ENCODE results near the gene PPARD. TPM values are rescaled to one million over a fixed set of nuclear protein-coding genes. Genes with fewer than 3 reads are reported as not detected.
A peak's percentile ranks its signal among the peaks of the same experiment; 100 is the strongest.

The PPARD gene
- total RNA-seq, 2 donors from 2014 or later, result 15.8 to 38.4 TPM

DNA sequence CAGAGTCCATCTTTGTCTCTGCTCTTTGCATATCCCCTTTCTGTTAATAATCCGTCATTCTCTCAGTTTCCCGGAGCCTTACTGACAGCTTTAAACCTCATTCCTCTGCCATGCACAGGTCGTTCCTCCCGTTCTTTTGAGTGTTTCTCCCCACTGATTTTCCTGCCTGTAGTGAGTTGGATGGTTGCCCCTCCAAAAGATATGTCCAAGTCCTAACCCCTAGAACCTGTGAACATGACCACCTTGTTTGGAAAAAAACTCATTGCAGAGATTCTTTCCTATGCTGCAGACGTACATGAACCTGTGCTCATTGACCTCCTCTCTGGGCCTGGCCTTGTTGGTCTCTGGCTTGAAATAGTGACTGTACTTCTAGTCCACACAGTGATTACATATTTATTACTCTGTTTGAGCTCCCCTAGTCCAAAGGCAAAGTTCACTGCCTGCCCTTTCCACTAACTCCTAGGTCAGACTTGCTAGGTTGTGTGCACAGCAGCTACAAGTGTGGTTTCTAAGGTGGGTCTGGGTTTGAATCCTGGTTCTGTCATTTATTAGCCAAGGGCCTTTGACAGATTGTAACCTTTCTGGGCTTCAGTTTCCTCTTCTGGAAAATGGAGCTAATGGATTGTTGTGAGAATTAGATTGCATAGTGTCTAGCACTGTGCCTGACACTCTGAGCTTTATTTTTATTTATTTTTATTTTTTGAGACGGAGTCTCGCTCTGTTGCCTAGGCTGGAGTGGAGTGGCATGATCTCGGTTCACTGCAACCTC, 29.3 kb downstream of the PPARD start:
- no peak for DNase-seq (ENCODE audit: low spot score)
- no peaks in the 10 kb centered on the region for H3K9me3 ChIP-seq
- H3K36me3 ChIP-seq, result no peaks in the 10 kb centered on the region
- H3K4me3 ChIP-seq, result no peak overlapping the region
- TF ChIP-seq, protein P1, sequence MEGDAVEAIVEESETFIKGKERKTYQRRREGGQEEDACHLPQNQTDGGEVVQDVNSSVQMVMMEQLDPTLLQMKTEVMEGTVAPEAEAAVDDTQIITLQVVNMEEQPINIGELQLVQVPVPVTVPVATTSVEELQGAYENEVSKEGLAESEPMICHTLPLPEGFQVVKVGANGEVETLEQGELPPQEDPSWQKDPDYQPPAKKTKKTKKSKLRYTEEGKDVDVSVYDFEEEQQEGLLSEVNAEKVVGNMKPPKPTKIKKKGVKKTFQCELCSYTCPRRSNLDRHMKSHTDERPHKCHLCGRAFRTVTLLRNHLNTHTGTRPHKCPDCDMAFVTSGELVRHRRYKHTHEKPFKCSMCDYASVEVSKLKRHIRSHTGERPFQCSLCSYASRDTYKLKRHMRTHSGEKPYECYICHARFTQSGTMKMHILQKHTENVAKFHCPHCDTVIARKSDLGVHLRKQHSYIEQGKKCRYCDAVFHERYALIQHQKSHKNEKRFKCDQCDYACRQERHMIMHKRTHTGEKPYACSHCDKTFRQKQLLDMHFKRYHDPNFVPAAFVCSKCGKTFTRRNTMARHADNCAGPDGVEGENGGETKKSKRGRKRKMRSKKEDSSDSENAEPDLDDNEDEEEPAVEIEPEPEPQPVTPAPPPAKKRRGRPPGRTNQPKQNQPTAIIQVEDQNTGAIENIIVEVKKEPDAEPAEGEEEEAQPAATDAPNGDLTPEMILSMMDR (IDR thresholded peaks at IDR 0.05), result no peak
- no peak for ATAC-seq (ENCODE audit: insufficient number of reproducible peaks, low FRiP score, low read depth)
- no peaks in the 10 kb centered on the region for H3K27me3 ChIP-seq (replicated peaks; ENCODE audit: insufficient read depth)
- H3K27ac ChIP-seq, result no peak overlapping the region
- H3K4me1 ChIP-seq (ENCODE audit: control insufficient read depth in 1 of 2, low read depth in 2 of 2), result peaks cover 21 to 53% of the 10 kb centered on the region in 2 donors

DNA sequence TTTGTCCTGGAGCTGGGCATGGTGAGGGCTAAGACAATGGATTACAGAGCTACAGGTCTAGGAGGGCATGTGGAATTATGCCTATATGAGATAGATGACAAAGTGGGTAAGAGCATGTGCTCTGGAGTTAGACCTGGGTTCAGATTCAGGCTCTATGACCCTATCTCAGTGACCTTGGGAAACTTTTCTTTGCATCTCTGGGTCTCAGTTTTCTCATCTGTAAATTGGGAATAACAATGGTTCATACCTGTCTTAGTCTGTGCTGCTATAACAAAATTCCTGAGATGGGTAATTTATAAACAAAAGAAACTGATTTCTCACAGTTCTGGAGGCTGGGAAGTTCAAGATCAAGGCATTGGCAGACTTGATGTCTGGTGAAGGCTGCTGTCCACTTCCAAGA, 30.3 kb downstream of the PPARD start:
- peaks cover 28 to 59% of the 10 kb centered on the region in 2 donors for H3K4me1 ChIP-seq (ENCODE audit: control insufficient read depth in 1 of 2, low read depth in 2 of 2)
- no peak overlapping the region for H3K4me3 ChIP-seq
- H3K27ac ChIP-seq, result no peak overlapping the region
- no peak for DNase-seq (ENCODE audit: low spot score)
- H3K36me3 ChIP-seq, result no peaks in the 10 kb centered on the region
- no peaks in the 10 kb centered on the region for H3K27me3 ChIP-seq (replicated peaks; ENCODE audit: insufficient read depth)
- no peaks in the 10 kb centered on the region for H3K9me3 ChIP-seq
- ATAC-seq (ENCODE audit: insufficient number of reproducible peaks, low FRiP score, low read depth), result no peak
- TF ChIP-seq, protein P1 (IDR thresholded peaks at IDR 0.05), result no peak

DNA sequence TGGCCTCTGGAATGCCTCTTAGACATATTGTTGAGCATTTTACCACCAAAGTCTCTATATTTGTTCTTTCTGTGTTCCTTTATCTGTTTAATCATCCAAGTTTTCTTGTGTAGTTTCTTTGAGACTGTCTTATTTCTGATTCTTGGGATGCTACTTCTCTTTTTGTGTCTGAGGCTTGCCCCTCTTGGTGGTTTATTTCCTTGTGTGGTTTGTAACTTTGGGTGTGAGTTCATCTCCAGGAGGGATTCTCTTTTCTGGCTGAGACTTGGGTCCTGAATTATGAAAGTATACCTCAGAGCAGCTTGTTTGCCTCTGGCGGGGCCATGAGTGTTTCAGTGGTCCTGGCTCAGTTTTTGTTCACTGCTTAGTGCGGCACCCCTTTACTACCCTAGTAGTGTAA, 33.9 kb downstream of the PPARD start:
- TF ChIP-seq, protein P1 (IDR thresholded peaks at IDR 0.05), result no peak
- ATAC-seq (ENCODE audit: insufficient number of reproducible peaks, low FRiP score, low read depth), result no peak
- H3K4me3 ChIP-seq, result peak overlapping the region; percentile 59

DNA sequence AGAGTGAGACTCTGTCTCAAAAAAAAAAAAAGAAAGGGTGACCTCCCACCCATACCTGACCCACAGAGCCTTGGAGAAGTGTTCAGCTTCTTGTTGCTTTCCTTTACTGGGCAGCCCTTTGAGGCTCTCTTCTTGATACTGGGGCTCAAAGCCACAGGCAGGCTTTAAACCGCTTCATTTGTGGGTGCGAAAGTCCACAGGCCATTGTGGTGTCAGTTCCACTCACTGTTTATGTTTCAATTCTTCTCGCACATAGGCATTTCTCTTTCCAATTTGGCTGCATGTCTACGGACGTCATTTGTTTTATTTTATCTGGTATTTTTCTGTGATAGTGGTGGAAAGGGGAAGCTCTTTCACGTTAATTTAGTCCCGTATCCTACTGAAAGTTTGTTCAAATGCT, 34.6 kb downstream of the PPARD start:
- Histone ChIP-seq H3K4me3 (peak overlapping the region; percentile 59), H3K36me3 (no peaks in the 10 kb centered on the region), H3K4me1 (ENCODE audit: control insufficient read depth in 1 of 2, low read depth in 2 of 2) (peaks cover 20 to 41% of the 10 kb centered on the region in 2 donors), H3K9me3 (no peaks in the 10 kb centered on the region), H3K27ac (peak overlapping the region; percentile 78 to 87), H3K27me3 (replicated peaks; ENCODE audit: insufficient read depth) (no peaks in the 10 kb centered on the region)
- TF ChIP-seq, protein P1 (IDR thresholded peaks at IDR 0.05), result no peak
- ATAC-seq (ENCODE audit: insufficient number of reproducible peaks, low FRiP score, low read depth), result no peak
- no peak for DNase-seq (ENCODE audit: low spot score)

More for the DNA sequence above, 33.9 kb downstream of the PPARD start:
- H3K36me3 ChIP-seq, result no peaks in the 10 kb centered on the region
- H3K4me1 ChIP-seq (ENCODE audit: control insufficient read depth in 1 of 2, low read depth in 2 of 2), result peaks cover 20 to 44% of the 10 kb centered on the region in 2 donors
- H3K27ac ChIP-seq, result peak overlapping the region; percentile 78 to 87
- no peaks in the 10 kb centered on the region for H3K9me3 ChIP-seq
- DNase-seq (ENCODE audit: low spot score), result no peak
- no peaks in the 10 kb centered on the region for H3K27me3 ChIP-seq (replicated peaks; ENCODE audit: insufficient read depth)

DNA sequence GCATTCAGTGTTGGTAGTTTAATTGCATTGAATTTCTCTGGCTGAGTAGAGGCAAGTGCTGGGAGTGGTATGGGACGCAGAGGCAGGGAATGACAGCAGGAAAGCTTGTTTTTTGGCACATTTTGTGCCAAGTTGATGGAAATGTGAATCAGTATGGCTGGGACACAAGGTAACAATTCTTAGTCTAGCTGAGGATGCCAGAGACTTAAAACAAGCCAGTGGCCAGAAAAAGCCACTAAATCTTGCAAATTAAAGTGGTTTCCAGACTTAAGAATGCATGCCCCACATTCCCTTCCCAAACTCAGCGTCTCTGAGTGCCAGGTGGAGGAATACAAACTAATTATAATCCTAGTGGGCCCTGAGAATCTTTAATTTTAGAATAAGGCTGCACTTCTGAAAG, 35.9 kb downstream of the PPARD start:
- DNase-seq (ENCODE audit: low spot score), result no peak
- no peak for ATAC-seq (ENCODE audit: insufficient number of reproducible peaks, low FRiP score, low read depth)
- H3K27ac ChIP-seq, result peak overlapping the region; percentile 78 to 87
- no peaks in the 10 kb centered on the region for H3K27me3 ChIP-seq (replicated peaks; ENCODE audit: insufficient read depth)
- H3K36me3 ChIP-seq, result no peaks in the 10 kb centered on the region
- H3K4me1 ChIP-seq (ENCODE audit: control insufficient read depth in 1 of 2, low read depth in 2 of 2), result peaks cover 20 to 41% of the 10 kb centered on the region in 2 donors
- no peak overlapping the region for H3K4me3 ChIP-seq
- TF ChIP-seq, protein P1 (IDR thresholded peaks at IDR 0.05), result no peak
- H3K9me3 ChIP-seq, result no peaks in the 10 kb centered on the region

Measured in thoracic aorta (tissue), 2 donors.